Fibroblast of lung (primary cell): Measurements from ENCODE around the gene ARHGEF7. TPM values are rescaled to one million over a fixed set of nuclear protein-coding genes. Genes with fewer than 3 reads are reported as not detected.

Source experiments
- DNase-seq, 2 donors: peaks; one replicate each; pipeline versions ENCODE4 v3.0.0 to v3.0.0-alpha.2; 2010; ENCODE audit warnings: low read depth in 2 of 2
- H2AFZ ChIP-seq: 2 replicates; pipeline ENCODE4 v1.5.1; 2012; ENCODE audit warnings: low read length, control low read depth, inconsistent platforms
- H3K27ac ChIP-seq: 2 replicates; pipeline ENCODE4 v1.5.1; 2011; ENCODE audit warnings: low read length, control low read depth; ENCODE audit not compliant: insufficient read depth
- H3K27me3 ChIP-seq: 2 replicates; pipeline ENCODE4 v1.5.1; 2011; ENCODE audit warnings: mild to moderate bottlenecking, low read length; ENCODE audit not compliant: control insufficient read depth, insufficient read depth
- H3K36me3 ChIP-seq: 2 replicates; pipeline ENCODE4 v1.5.1; 2011; ENCODE audit warnings: low read length; ENCODE audit not compliant: control insufficient read depth, insufficient read depth
- H3K4me1 ChIP-seq: 2 replicates; pipeline ENCODE4 v1.5.1; 2011; ENCODE audit warnings: low read length; ENCODE audit not compliant: control insufficient read depth, insufficient read depth; ENCODE audit errors: extremely low read depth
- H3K4me2 ChIP-seq: 2 replicates; pipeline ENCODE4 v1.5.1; 2011; ENCODE audit warnings: low read length, control low read depth; ENCODE audit not compliant: insufficient read depth; ENCODE audit errors: extremely low read depth
- H3K4me3 ChIP-seq, 4 experiments: fragments of 200-600 bp in 1 of 4; sonication (generic) in 1 of 4; replicated peaks in 1 of 4; 2 replicates each; pipeline ENCODE4 v1.5.1; 2011 to 2016; ENCODE audit warnings: low read length in 4 of 4, low read depth in 3 of 4, mild to moderate bottlenecking in 3 of 4, control low read depth in 2 of 4, inconsistent platforms in 1 of 4, mixed read lengths in 1 of 4; ENCODE audit not compliant: insufficient read depth in 1 of 4; ENCODE audit errors: control extremely low read depth in 1 of 4
- H3K79me2 ChIP-seq: 2 replicates; pipeline ENCODE4 v1.5.1; 2012; ENCODE audit warnings: mild to moderate bottlenecking, low read length, inconsistent platforms; ENCODE audit not compliant: control insufficient read depth, insufficient read depth
- H3K9ac ChIP-seq: 2 replicates; pipeline ENCODE4 v1.5.1; 2011; ENCODE audit warnings: mild to moderate bottlenecking, low read length, control low read depth; ENCODE audit not compliant: insufficient read depth
- H3K9me3 ChIP-seq: 2 replicates; pipeline ENCODE4 v1.5.1; 2012; ENCODE audit warnings: low read depth, low read length; ENCODE audit not compliant: control insufficient read depth, insufficient read depth
- H4K20me1 ChIP-seq: 2 replicates; pipeline ENCODE4 v1.5.1; 2011; ENCODE audit warnings: low read length; ENCODE audit not compliant: control insufficient read depth, insufficient read depth; ENCODE audit errors: extremely low read depth
- EZH2 ChIP-seq: IDR thresholded peaks from 2 replicates; pipeline ENCODE4 v1.5.1; 2012; ENCODE audit warnings: low read length, control low read depth, mild to moderate bottlenecking; ENCODE audit errors: missing control alignments
- polyA plus RNA-seq, 2 donors: library from polyadenylated mRNA; depleted of rRNA in 1 of 2; stranded (reverse) in 1 of 2; unstranded in 1 of 2; fragments of >200 nt; gene quantifications; 2 replicates each; pipeline ENCODE4 v1.2.1, GENCODE V29; 2011 to 2012; ENCODE audit warnings: missing spikeins in 1 of 2
- total RNA-seq: library from RNA; depleted of rRNA; stranded (reverse); fragments of >200 nt; gene quantifications from 2 replicates; pipeline ENCODE4 v1.2.1, GENCODE V29; 2014
- TF ChIP-seq, protein P1 (sequence below), 2 donors: IDR thresholded peaks in 1 of 2; conservative IDR thresholded peaks in 1 of 2; 1 replicate in 1 of 2; 2 replicates in 1 of 2; pipeline ENCODE4 v1.5.1; 2011 to 2012; ENCODE audit warnings: low read length in 2 of 2, control low read depth in 1 of 2, inconsistent platforms in 1 of 2, low read depth in 1 of 2, mild to moderate bottlenecking in 1 of 2

The ARHGEF7 gene
- total and polyA plus RNA-seq, 2 donors (not counting 1 experiment from before 2014, with no cell fraction given) = 29.1 to 42.8 TPM

DNA sequence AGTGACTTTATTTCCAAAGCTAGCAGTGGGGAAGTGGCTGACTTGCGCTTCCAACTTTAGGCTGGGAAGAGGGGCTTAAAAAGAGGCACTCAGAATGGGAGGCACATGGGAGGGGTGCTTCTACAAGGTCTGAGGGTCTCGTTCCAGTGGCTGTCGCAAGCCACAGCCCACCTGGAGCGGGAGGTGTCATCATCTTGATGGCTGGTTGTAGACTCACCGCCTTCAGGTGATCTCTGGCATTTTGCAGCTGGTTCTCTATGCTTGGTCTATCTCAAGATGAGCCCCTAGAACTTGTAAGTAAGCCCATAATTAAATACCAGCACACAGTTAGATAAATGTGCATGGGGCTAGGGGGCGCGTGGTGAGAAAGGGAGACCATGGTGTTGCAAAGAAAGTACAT lies 214.5 kb downstream of the ARHGEF7 start:
- Histone ChIP-seq H2AFZ (no peak overlapping the region), H3K9me3 (no peaks in the 10 kb centered on the region), H3K79me2 (no peaks in the 10 kb centered on the region), H3K9ac (no peak overlapping the region), H4K20me1 (no peaks in the 10 kb centered on the region), H3K4me1 (peaks cover under 1% of the 10 kb centered on the region), H3K4me3 (no peak overlapping the region), H3K27ac (no peak overlapping the region), H3K27me3 (peaks cover 3% of the 10 kb centered on the region), H3K36me3 (no peaks in the 10 kb centered on the region), H3K4me2 (no peak overlapping the region)
- TF ChIP-seq, protein P1, sequence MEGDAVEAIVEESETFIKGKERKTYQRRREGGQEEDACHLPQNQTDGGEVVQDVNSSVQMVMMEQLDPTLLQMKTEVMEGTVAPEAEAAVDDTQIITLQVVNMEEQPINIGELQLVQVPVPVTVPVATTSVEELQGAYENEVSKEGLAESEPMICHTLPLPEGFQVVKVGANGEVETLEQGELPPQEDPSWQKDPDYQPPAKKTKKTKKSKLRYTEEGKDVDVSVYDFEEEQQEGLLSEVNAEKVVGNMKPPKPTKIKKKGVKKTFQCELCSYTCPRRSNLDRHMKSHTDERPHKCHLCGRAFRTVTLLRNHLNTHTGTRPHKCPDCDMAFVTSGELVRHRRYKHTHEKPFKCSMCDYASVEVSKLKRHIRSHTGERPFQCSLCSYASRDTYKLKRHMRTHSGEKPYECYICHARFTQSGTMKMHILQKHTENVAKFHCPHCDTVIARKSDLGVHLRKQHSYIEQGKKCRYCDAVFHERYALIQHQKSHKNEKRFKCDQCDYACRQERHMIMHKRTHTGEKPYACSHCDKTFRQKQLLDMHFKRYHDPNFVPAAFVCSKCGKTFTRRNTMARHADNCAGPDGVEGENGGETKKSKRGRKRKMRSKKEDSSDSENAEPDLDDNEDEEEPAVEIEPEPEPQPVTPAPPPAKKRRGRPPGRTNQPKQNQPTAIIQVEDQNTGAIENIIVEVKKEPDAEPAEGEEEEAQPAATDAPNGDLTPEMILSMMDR (conservative IDR thresholded peaks at IDR 0.05 in 1 of 2, IDR thresholded peaks at IDR 0.05 in 1 of 2; ENCODE audit: low read depth in 1 of 2, low read length in 2 of 2) = no peak
- no peak for TF ChIP-seq EZH2
- DNase-seq = no peak

DNA sequence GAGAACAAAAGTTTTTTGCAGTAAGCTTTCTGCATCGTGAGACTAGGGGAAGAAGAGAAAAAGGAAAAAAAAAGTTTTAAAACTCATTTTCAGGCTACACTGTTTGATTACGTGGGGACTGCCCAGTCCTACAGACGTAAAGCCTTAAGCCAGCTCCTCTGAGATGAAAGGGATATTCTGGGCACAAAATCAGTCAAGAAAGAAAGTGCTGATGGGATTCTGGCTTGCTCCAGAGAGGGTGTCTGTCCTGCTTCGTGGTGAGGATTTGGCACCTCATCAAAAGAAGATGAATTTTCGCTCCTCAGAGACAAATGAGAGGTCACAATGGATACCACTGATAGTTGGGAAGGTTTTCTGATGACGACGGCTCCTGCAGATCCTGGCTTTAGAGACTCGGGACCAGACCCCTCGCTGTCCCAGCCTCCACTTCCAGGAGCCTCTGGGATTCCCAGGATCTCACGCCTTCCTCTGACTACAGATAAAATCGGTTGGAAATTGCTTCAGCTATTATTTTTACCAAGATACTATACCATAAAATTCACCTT lies 215.0 kb downstream of the ARHGEF7 start:
- peaks cover 3% of the 10 kb centered on the region for H3K27me3 ChIP-seq
- H4K20me1 ChIP-seq = no peaks in the 10 kb centered on the region
- H3K4me2 ChIP-seq = no peak overlapping the region
- no peaks in the 10 kb centered on the region for H3K9me3 ChIP-seq
- no peaks in the 10 kb centered on the region for H3K36me3 ChIP-seq
- TF ChIP-seq EZH2 = no peak
- TF ChIP-seq, protein P1 (conservative IDR thresholded peaks at IDR 0.05 in 1 of 2, IDR thresholded peaks at IDR 0.05 in 1 of 2; ENCODE audit: low read depth in 1 of 2, low read length in 2 of 2) = no peak
- H3K9ac ChIP-seq = no peak overlapping the region
- H3K4me3 ChIP-seq = no peak overlapping the region
- no peak overlapping the region for H3K27ac ChIP-seq
- no peaks in the 10 kb centered on the region for H3K4me1 ChIP-seq
- H2AFZ ChIP-seq = no peak overlapping the region
- H3K79me2 ChIP-seq = no peaks in the 10 kb centered on the region
- no peak for DNase-seq

DNA sequence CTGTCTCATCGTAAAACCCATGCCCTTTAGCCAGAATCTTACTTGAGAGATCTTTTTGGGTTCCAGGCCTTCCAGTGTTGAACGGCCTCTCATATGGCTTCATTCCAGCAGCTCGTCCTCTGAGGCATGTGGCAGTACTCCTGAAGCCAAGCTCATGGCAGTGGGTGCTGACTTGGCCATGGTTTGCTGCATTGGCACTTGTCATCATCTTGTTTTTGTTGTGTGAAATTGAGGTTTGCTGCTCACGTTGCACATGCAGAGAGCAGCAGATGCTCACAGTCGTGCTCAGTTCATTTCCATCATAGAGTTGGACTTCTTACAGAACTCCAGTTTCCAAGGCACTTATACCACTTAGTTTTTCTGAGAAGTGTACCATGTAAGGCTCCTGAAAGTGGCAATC lies 220.2 kb downstream of the ARHGEF7 start:
- Histone ChIP-seq H3K9ac (no peak overlapping the region), H3K27me3 (no peaks in the 10 kb centered on the region), H3K4me1 (peaks cover 4% of the 10 kb centered on the region), H3K9me3 (no peaks in the 10 kb centered on the region), H2AFZ (no peak overlapping the region), H3K4me3 (no peak overlapping the region), H3K36me3 (no peaks in the 10 kb centered on the region), H4K20me1 (no peaks in the 10 kb centered on the region), H3K79me2 (no peaks in the 10 kb centered on the region), H3K4me2 (no peak overlapping the region), H3K27ac (no peak overlapping the region)
- DNase-seq = no peak
- TF ChIP-seq, protein P1 (conservative IDR thresholded peaks at IDR 0.05 in 1 of 2, IDR thresholded peaks at IDR 0.05 in 1 of 2; ENCODE audit: low read depth in 1 of 2, low read length in 2 of 2) = no peak
- TF ChIP-seq EZH2 = no peak
